HEK293T (cell line): ENCODE measurements around the gene TBL1X.

ENCODE experiments used
- BHLHE40 ChIP-seq: fragments of 450-650 bp; IDR thresholded peaks from 2 replicates; pipeline ENCODE4 v1.6.1; 2016; ENCODE audit warnings: mild to moderate bottlenecking, moderate library complexity, borderline replicate concordance
- FOXK2 ChIP-seq: fragments of 450-650 bp; IDR thresholded peaks from 2 replicates; pipeline ENCODE4 v1.6.1; 2016; ENCODE audit warnings: mild to moderate bottlenecking
- FOXM1 ChIP-seq: fragments of 450-650 bp; IDR thresholded peaks from 2 replicates; pipeline ENCODE4 v1.6.1; 2017; ENCODE audit warnings: mild to moderate bottlenecking, borderline replicate concordance
- SP1 ChIP-seq: fragments of 450-650 bp; IDR thresholded peaks from 2 replicates; pipeline ENCODE4 v1.6.1; 2017

GRCh38 chrX:9461087-9461486 is 3.8 kb upstream of the TBL1X start:
- no peak for TF ChIP-seq FOXK2
- no peak for TF ChIP-seq SP1
- no peak for TF ChIP-seq BHLHE40
- TF ChIP-seq FOXM1, result no peak
